ENCODE data around the gene COL2A1.

Gene COL2A1

GRCh38 chr12:48004053-48004941 is at the start of gene COL2A1:
TSS of gene COL2A1 (minus strand) at chr12:48004476. CDS start at chr12:48004321, 155 bp downstream.
- DNase-seq, result no peak

GRCh38 chr12:48053883-48054282 is 49.6 kb upstream of the COL2A1 start:
- DNase-seq, result no peak

GRCh38 chr12:48053122-48053521 is 48.8 kb upstream of the COL2A1 start:
- DNase-seq, result no peak

GRCh38 chr12:48051681-48052080 is 47.4 kb upstream of the COL2A1 start:
- no peak for DNase-seq

- no peak for DNase-seq
Observed at GRCh38 chr12:48050174-48050573, 45.9 kb upstream of the COL2A1 start.

- DNase-seq, result no peak
Observed at GRCh38 chr12:48045965-48046518, 41.8 kb upstream of the COL2A1 start.

- DNase-seq, result no peak
Observed at GRCh38 chr12:48045061-48045846, 41.0 kb upstream of the COL2A1 start.

GRCh38 chr12:48044396-48044795 is 40.1 kb upstream of the COL2A1 start:
- no peak for DNase-seq

- no peak for DNase-seq
Observed at GRCh38 chr12:48043771-48044170, 39.5 kb upstream of the COL2A1 start.

- DNase-seq, result no peak
Observed at GRCh38 chr12:48041591-48042423, 37.5 kb upstream of the COL2A1 start.

GRCh38 chr12:48040354-48040753 is 36.1 kb upstream of the COL2A1 start:
- DNase-seq, result no peak

GRCh38 chr12:48039151-48039550 is 34.9 kb upstream of the COL2A1 start:
- no peak for DNase-seq

GRCh38 chr12:48038085-48038484 is 33.8 kb upstream of the COL2A1 start:
- no peak for DNase-seq

GRCh38 chr12:48037267-48037915 is 33.1 kb upstream of the COL2A1 start:
- DNase-seq, result no peak

GRCh38 chr12:48036818-48037217 is 32.5 kb upstream of the COL2A1 start:
- no peak for DNase-seq

- no peak for DNase-seq
Observed at GRCh38 chr12:48034835-48035805, 30.8 kb upstream of the COL2A1 start.

GRCh38 chr12:48033451-48033850 is 29.2 kb upstream of the COL2A1 start:
- DNase-seq, result no peak

- no peak for DNase-seq
Observed at GRCh38 chr12:48032597-48032996, 28.3 kb upstream of the COL2A1 start.

GRCh38 chr12:48031135-48031960 is 27.1 kb upstream of the COL2A1 start:
- no peak for DNase-seq

- no peak for DNase-seq
Observed at GRCh38 chr12:48030173-48030650, 25.9 kb upstream of the COL2A1 start.

Data from CD4-positive, alpha-beta T cell treated with Interferon gamma for 1 hour (primary cell).